ENCODE data around the gene CDC20.
A peak's percentile ranks its signal among the peaks of the same experiment; 100 is the strongest.
"Not testable (repeated sequence)": the region's sequence is repeated elsewhere in the genome, so short reads cannot be mapped to it uniquely, and the experiment has no call there.

Gene CDC20

GRCh38 chr1:43368646-43369020 is 9.9 kb downstream of the CDC20 start:
- no peak for TF ChIP-seq CTCF (IDR thresholded peaks at IDR 0.05; ENCODE audit: low read length, missing control alignments)
- DNase-seq (ENCODE audit: low read depth): no peak
- peak overlapping the region; percentile 69 for H3K4me3 ChIP-seq (replicated peaks; ENCODE audit: low read depth, low read length)

DNA sequence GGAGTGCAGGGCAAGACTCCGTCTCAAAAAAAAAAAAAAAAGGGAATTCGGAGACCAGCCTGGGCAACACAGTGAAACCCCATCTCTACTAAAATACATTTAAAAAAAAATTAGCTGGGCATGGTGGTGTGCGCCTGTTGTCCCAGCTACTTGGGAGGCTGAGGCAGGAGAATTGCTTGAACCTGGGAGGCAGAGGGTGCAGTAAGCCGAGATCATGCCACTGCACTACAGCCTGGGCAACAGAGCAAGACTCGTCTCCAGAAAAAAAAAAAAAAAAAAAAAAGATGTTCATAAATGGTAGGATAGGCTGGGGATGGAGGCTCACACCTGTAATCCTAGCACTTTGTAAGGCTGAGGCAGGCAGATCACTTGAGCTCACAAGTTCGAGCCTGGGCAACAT is 11.0 kb downstream of the CDC20 start:
- not testable (repeated sequence) for DNase-seq (ENCODE audit: low read depth); H3K4me3 ChIP-seq (replicated peaks; ENCODE audit: low read depth, low read length)

DNA sequence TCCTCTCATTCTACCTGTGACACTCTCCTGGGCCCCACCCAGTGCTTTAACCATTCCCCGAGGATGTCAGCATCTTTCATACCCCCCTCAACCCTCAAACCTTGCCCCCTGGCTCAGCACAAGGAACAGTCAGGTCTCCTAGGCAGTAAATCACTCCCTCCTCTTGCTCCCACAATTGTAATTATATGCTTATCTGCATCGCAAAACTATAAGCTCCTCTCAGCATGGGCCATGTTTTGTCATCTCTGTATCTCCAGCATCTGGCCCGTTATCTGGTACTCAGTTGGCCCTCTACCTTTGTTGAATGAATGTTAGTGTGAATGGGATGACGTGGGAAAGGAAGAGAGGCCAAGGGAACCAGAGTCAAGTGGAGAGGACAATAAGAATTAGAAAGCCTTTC is 11.8 kb downstream of the CDC20 start:
- no peak overlapping the region for H3K4me3 ChIP-seq (replicated peaks; ENCODE audit: low read depth, low read length)
- no peak for TF ChIP-seq CTCF (IDR thresholded peaks at IDR 0.05; ENCODE audit: low read length, missing control alignments)
- no peak for DNase-seq (ENCODE audit: low read depth)

DNA sequence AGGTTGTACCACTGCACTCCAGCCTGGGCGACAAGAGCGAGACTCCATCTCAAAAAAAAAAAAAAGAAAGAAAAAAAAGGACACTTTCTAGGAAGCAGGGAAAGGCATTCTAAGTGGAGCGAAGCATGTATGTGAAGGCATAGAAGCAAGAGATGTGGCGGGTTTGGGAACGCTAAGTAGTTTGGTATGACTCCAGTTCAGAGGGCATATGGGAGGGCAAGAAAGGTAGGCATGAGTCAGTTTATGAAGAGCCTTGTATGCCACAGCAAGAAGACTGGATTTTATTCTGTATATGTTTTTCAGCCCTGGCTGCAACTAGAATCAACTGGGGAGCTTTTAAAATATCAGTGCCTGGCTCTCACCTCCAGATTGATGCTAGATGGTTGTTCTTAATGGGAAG is 13.4 kb downstream of the CDC20 start:
- no peak for DNase-seq (ENCODE audit: low read depth)
- no peak overlapping the region for H3K4me3 ChIP-seq (replicated peaks; ENCODE audit: low read depth, low read length)
- no peak for TF ChIP-seq CTCF (IDR thresholded peaks at IDR 0.05; ENCODE audit: low read length, missing control alignments)

DNA sequence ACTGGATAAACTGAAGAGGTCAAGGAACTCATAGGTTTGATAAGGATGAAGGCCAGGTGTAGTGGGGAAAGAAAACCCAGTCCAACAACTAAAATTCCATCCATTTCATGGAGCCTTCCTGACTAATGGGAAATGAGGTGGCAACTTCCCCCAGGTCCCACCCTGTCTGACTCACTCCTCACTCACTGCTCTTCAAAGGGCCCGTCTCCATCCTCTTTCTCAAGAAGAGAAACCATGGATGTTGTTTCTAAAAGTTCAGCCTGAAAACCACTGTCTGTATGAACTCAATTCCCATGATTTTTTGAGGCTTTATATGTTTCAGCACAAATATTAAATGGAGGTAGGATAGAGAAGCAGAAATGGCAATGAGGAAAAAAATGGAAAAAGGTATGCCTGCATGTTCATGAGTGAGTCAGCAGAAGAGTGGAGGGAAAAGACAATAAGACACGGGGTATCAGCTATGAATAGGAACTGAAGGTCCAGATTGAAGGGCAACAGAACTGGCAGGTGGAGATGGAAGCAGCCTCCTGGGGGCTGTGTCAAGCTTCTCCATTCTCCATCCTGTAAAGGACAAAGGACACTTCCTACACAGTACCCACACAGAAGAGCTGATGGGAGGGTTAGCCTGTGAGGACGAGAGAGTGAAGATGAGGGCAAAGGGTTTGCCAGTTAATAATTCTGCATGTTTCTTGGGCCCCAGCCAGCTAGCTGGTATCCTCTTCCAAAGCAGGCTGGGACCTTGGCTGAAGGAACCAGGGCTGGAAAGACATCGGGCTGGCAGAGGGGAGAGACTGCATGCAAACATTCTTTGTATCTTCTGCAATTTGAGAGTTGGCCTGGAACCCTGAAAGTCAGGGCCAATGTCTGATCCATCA is 14.5 kb downstream of the CDC20 start:
- no peak for TF ChIP-seq CTCF (IDR thresholded peaks at IDR 0.05; ENCODE audit: low read length, missing control alignments)
- peak; percentile 75 for DNase-seq (ENCODE audit: low read depth)
- H3K4me3 ChIP-seq (replicated peaks; ENCODE audit: low read depth, low read length): no peak overlapping the region

DNA sequence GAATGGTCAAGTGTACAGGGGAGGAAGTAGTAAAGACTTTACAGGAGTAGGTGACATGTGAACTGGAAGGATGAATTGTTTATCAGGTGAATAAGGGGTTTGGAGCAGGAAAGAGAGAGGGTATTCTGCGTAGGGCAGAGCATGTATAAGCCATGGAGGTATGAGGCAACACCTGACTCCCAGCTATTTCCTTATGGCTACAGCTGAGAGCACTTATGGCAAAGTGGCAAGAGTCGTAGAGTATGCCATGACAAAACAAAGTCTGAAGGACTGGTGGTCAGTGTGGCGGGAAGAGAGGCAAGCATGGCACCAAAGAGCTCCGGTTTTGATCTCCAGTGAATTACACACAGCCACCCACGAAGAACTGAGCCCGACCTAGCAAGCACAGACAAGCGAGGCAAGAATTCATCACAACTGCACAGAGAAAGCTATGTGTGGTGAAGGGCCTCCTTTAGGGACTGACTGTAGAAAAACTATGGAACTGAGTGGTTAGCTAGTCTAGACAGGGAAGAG is 18.0 kb downstream of the CDC20 start:
- no peak for DNase-seq (ENCODE audit: low read depth)
- TF ChIP-seq CTCF (IDR thresholded peaks at IDR 0.05; ENCODE audit: low read length, missing control alignments): no peak
- no peak overlapping the region for H3K4me3 ChIP-seq (replicated peaks; ENCODE audit: low read depth, low read length)

DNA sequence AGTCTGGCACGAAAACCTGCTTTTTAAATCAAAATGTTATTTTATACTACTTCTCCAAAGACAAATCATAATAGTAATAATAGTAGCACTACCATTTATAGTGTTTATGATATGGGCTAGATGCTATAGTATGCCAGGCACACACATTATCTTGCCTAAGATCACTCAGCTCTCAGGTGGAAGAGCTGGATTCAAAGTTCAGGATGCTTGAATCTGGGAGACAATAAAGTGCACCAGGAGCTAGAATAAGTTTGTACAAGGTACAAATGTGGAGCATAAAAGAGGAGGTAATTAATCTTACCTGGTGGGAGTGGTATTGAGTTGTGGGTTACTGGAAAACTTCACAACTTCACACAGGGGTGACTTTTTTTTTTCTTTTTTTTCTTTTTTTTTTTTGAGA is 19.1 kb downstream of the CDC20 start:
- no peak for TF ChIP-seq CTCF (IDR thresholded peaks at IDR 0.05; ENCODE audit: low read length, missing control alignments)
- H3K4me3 ChIP-seq (replicated peaks; ENCODE audit: low read depth, low read length): no peak overlapping the region
- no peak for DNase-seq (ENCODE audit: low read depth)
